Measurements from ENCODE around the gene IGFBP4.

GRCh38 chr17:40415390-40415789, 27.9 kb upstream of the IGFBP4 start:
- no peak for TF ChIP-seq EZH2 (IDR thresholded peaks at IDR 0.05; ENCODE audit: low read length, missing control alignments)
- peak; percentile 33 to 64 for TF ChIP-seq CTCF (conservative IDR thresholded peaks at IDR 0.05 in 1 of 2, IDR thresholded peaks at IDR 0.05 in 1 of 2; ENCODE audit: low read depth in 1 of 2, low read length in 2 of 2)
